ENCODE data around the gene KCNH1.

The KCNH1 gene

DNA sequence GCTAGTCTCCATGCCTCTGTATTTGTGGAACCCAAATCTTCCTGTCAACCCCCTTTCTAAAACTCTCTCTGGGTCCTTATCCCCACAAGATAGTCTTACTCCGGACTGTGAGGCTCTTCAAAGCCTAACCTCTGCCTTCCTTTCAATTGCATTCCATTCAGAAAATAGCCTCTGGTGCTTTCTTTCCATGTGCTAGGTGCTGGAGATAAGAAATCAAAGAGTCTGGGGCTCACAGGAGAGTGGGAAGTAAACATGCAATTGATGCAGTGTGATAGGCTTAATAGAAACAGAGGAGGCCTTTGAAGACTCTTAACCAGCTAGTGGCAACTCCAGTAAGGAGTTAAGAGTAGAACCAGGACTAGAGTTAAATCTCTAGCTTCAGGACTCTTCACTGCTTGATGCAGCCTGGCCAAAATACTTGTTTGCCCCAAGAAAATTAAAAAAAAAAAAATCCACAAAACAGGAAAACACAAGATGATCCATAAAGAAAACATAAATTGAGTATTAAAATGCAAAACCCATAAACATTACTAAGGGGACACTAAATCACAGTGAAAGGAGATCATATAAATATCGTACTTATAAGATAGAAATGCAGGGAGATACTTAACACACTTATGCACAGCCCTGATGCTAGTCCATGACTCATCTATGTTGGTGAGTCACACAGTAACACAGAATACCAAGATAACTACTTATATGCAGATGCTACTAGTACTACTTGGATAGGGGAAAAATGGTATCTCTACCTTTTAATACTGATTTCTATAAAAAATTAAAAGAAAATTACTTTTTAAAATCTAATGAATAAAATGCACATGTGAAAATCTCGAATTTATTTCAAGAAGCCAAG lies 341.5 kb downstream of the KCNH1 start:
- DNase-seq, result no peak

DNA sequence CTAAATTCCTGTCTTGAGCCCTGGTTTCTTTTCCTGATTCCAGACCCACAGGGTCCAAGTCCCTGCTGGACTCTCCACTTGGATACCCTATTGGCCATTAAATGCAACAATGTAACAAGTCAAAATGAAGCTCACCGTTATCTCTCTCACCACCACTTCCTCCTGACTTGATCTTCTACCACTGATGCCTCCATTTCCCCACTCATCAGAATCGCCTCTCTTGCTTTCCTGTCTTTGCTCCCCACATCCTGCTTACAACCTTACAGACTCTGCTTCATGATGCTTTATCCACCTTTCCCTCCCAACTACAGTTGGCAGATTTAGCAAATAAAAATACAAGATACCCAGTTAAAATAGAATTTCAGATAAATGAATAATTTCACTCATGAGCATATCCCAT lies 343.8 kb downstream of the KCNH1 start:
- DNase-seq, result no peak

DNA sequence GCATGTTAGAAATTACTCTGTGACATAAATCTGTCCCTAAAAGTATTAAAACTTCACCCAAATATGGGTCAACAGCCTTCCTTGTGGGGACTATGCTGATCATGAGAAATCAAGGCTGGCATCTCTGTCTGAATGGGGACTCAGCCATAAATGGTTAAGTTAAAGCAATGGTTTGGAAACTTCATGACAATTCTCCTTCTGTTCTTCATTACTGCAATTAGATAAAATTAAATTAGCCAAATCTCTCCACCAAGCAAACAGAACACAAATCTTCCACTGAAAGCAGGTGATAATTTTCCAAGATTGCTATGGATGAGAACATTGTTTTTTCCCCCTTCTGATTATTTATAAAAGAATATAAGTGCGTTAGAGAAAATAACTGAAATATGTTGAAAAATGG lies 346.1 kb downstream of the KCNH1 start:
- DNase-seq, result no peak

DNA sequence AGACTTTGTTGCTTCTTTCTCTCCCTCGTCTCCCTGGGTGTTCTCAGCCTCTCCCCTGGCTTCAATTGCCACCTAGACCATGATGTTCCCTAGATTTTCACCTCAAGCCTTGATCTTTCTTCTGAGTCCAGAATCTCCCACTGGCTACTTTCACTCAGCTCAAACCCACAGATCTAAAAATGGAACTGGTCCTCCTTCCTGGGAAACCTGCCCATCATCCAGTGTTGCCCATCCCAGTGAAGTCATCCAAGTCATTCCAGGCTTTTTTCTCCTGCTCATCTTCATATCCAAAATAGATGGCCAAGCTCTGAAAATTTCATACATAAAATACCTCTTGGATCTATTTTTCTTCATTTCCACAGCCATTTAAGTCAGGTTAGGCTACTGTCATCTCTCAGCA lies 347.4 kb downstream of the KCNH1 start:
- DNase-seq, result no peak

DNA sequence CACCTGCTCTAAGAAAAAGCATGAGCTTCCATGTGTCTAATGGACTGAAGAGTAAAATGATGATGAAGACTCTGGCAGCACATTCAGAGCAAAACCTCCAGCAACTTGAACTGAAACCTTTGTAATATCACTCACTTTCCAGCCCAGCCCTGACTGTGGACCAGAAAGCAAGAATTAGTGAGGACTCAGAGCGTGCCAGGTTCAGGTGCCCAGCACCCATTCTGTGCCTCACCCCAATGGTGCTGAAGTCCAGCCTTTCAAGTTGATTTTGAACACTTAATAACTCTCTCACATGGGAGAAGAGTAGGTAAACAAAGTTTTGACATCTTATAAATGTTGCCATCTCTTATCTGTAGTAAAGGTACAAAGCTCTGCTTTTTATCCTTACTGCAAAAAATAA lies 350.0 kb downstream of the KCNH1 start:
- no peak for DNase-seq

DNA sequence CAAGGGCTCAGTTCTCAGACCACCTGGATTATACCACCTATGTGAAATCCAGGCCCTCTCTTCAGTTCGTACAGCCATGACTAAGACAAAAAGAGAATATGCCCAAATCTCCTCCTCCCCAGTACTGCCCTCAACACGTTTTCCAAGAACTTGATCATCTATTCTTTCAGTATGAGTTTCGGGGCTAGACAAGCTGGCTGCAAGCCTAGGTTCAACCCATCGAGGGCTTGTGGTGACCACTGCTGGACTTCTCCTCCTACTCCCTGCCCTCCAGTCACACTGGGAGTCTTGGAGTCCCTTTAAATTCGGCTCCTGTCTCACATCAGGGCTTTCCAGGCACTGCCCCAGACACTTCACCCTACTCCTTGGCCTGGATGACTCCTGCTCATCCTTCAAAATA lies 352.3 kb downstream of the KCNH1 start:
- no peak for DNase-seq

DNA sequence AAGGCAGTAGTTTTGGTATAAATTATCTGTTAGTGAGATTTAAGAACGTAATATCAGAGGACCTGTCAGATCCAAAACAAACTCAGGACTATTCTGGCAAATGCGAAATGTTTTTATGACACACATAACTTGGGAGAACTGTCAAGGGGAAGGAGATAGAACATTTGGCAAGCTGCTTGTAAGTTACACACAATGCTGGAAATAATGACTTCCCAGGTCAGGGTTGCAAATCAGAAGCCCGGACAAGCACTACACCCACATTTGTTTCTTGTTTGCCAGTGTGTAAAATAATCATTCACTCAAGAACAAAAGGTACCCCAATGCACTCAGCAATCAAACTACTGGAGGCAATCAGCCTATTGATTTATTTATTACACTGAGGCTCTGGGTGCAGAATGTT lies 354.7 kb downstream of the KCNH1 start:
- no peak for DNase-seq

DNA sequence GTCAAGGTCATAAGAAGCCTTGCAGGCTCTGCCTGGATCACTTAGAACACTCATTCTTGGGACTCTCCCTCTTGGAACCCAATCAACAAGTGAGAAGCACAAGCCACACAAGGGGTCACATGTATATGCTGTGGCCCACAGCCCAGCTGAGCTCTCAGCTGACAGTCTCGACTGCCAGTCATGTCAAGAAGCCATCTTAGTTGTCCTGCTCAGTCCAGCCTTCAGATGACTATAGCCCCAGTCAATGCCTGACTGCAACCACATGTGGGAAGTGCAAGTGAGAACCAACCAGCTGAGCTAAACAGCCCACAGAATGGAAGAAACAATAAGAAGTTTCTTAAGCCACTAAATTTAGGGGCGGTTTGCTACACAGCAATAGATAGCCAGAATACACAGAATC lies 356.0 kb downstream of the KCNH1 start:
- no peak for DNase-seq

DNA sequence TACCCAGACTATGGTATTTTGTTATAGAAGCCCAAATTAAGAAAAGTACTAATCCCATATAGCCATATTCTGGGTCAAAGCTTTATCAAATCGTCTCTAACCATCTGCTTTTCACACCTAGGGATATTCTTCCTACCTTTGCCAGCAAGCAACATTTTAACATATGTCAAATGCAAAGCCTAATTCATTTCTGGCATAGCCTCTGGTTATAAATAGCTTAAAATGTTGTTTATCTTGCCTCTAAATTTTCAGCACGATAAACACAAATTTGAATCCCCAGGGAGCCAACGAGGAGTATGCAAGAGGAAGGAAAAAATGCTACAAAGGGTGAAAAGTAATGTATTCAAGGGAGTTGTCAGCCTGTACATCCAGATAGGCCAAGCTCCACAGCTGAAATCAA lies 357.2 kb downstream of the KCNH1 start:
- no peak for DNase-seq

DNA sequence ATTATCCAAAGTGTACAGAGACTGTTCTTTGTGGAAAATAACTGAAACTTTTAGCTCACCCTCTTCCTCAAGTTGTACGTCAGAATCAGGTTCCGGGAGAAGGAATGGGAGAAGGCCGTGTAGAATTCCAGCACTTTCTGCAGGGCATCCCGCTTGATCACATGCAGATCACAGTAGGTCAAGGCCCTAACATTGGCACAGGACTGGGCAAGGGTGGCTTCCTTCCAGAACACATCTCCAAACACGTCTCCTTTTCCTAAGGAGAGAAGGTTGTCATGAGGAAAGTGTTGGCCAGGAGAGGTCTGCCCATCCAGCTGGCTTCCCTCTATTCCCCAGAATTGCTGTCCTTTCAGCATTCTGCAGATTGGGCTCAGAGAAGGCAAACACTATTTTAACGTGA lies 358.7 kb downstream of the KCNH1 start:
- DNase-seq, result no peak

DNA sequence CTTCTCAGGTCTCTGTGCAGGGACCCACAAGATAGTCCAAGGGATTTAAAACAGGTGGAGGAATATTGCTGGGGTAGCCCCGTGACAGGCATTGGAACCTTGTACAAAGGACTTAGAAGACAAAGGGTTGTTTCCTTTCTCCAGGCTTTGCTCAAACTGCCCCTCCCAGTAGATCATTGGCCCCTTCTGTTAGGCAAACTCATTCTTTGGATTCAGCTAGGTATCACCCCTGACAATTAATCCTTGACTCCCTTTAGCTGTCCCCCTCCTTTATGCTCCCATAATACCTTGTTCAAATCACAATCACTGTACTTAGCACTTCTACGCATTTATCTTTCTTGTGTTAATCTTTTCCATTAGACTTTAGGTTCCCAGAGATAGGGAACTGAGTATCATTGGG lies 360.5 kb downstream of the KCNH1 start:
- DNase-seq, result no peak

DNA sequence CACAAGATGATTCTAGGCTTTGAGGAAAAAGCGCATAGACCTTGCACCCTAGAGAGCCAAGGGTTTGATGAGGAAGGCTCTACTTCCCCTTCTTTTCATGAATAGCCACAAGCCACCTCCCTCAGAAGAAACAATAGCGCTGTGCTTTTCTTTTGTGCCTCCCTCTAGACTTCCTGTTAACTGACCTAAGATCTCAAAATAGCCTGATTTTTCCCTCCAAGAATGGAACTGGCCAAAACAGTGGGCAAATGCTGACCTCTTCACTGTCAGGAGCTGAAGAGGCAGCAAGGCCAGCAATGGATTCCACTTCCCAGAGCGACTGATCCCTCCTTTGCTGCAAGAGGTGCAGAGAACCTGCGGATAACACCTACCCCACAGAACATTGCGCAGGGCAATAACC lies 362.8 kb downstream of the KCNH1 start:
- no peak for DNase-seq

DNA sequence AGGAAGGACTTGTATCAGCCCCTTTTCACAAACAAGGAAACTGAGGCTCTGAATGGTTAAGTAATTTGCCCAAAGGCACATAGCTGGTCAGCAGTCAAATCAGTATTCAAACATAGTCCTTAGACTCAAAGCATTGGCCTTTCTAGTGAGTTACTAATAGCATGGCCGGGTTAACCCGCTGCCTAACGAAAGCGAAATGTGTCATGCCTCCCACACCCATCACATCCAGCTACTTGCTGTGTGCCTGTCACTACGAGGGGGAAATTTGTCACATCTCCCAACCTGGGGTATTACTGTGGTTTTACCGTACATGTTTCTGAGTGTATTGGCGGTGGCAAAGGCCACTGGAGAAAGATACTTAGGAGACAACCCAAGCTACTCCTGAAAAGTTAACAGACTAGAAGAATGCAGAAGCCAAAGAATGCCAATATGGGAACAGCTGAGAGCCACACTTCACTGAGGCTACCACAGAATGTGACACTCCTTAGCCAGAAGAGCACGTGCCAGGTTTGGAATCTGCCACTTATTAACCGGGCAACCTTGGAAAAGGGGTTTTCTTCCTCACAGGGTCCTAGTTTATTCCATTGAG lies 363.5 kb downstream of the KCNH1 start:
- DNase-seq, result no peak

DNA sequence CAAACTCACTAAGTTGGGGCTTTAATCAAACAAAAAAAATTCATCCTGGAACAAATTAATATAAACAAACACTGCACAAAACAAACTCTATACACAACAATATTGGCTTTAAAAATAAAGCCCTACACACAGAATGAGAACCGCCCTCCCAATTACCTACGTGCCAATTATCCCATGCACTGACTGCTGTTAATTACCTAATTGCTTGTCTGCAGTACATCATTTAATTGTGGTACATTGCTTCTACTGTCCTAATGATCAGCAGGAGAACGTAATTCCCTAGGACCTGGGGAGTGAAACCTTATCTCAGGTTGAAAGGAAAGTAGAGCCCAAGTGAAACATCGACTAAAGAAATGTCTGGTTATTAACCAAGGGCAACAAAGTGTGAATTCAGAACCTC lies 364.5 kb downstream of the KCNH1 start:
- DNase-seq, result no peak

DNA sequence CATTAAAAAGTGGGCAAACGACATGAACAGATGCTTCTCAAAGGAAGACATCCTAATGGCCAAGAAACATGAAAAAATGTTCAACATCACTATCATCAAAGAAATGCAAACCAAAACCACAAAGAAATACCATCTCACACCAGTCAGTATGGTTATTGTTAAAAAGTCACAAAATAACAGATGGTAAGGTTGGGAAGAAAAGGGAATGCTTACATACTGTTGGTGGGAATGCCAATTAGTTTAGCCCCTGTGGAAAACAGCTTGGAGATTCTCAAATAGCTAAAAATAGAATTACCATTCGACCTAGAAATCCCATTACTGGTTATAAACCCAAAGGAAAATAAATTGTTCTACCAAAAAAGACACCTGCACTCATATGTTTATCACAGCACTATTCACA lies 369.4 kb downstream of the KCNH1 start:
- peak; percentile 61 for DNase-seq

DNA sequence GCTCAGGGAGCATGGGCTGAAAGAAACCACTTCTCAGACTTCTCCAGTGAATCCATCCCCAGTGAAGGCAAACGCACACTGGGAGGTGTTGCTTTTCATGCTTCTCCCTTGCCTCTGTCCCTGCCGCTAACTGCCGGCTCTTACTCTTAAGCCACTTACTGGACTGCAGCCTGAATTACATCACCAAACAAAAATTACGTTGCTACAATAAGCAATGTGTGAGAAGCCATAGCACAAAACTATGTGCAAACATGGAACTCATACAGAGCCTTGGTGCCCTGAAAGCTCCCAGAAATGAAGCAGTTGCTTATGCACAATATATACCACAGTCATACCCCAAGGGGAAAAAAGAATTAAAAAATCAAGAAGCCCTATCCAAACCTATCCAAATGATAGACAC lies 375.2 kb downstream of the KCNH1 start:
- no peak for DNase-seq

DNA sequence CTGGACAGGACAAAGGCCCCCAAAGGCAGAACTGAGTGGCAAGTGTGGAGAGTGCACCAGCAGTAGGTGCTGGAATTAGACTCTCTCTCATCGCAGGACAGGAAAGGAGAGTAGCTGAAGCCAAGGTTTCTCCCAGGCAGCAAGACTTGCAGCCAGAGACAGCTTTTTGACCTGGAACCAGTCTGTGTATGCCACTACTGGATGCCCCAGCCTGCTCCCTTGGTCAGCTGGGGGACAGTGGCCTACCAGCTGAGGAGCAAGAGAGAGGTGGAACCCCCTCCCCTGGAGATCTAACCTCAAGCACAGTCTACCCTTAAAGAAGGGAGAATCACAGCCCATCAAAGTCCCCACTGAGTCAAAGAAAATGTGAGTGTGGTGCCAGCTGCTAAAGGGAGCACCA lies 375.7 kb downstream of the KCNH1 start:
- DNase-seq, result no peak

DNA sequence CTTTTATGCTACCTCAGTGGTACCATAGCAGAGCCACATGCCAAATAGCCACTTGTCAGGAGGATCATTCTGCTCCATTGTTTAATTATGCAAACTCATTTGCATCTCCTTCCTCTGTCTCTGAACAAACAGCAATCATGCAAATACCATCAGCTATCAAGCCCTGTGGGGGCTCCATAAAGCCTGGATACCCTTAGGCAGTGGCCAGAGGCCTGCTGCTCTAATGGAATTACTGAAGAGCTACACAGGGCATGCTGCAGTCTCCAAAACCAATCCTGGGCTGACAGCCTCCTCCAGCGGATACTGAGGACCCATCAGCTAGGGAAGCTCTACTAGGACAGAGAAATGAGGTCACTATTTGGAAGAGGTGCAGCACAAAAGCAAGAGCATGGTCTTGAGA lies 376.3 kb downstream of the KCNH1 start:
- DNase-seq, result no peak

DNA sequence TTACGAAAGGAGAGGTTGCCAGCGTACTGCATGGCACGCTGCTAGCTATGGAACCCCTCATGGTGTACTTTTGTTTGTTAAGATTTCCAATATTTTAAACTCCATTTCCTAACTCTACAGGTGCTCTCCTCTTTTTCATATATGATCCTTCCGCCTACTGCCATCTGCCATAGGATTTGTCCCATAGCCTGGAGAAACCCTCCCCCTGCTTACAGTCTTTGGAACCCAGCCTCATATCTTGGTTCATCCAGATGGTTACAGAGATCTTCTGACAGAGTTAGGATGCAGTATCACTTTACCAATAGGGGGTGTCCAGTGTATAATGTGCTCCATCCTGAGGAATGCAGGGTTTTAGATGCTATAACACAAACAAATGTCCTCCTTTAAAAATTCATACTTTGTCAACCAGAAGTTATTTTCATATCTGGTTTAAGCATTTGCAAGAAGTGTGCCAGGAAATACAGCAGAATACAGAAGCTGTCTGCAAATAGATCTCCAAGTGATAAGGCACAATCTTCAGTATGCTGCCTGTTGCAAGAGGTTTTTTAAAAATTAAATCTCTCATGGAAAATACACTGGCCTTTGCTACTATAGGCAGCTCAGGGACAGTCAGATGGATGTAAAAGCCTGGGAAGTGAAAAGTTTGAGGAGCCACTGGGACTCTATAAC lies 377.8 kb downstream of the KCNH1 start:
- DNase-seq, result peak; percentile 95

DNA sequence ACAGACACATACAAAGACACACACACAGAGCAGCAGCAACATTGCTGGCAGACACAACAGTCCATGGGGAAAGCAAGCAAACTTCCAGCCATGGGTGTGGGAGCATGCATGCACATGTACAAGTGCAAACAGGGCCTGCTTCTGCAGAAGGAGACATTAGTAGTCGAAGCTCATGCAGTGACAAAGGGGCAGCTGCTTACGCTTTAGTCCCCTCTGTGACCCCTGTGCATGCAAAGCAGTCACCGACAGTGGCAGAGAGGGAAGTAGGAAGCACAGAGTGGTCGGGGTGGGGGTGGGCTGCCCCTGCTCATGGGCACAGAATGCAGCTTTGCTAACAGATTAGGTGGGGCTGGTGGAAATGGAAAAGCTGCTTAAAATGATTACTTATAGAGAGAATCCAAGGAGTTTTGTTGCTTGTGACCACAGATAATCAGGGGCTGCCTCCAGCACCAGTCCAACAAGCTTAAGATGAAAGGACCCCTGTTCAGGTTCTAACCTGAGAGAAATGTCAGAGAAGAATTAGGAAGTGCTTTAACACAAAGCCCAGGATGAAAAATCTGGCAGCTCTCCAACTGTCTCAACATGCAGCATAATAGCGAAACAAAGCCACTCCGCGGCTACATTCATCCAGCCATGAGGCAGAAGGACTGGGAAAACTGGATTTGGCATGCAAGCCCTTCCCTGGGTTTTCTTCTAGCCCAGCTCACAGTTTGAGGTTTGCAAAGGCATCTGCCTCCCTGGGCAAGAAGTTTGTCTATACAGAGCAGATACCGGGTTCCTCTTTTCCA lies 378.9 kb downstream of the KCNH1 start:
- DNase-seq, result peak; percentile 73

DNA sequence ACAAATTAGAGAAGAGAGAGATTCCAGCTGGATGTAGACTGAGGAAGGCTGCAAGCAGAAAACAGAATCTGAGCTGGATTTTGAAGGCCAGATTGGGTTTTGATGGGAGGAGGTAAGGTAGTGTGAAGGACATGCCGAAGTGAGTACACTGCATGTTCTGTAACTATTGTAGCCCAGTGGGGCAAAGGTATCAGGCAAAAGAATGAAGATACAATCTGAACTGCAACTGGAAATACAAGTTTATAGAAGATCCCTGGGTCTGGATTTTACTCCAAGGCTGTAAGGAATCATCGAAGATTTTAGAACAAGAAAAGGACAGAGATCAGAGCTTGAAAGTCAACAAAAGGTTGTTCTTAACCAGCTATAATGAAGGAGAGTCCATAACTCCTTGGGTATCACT lies 382.0 kb downstream of the KCNH1 start:
- DNase-seq, result no peak

DNA sequence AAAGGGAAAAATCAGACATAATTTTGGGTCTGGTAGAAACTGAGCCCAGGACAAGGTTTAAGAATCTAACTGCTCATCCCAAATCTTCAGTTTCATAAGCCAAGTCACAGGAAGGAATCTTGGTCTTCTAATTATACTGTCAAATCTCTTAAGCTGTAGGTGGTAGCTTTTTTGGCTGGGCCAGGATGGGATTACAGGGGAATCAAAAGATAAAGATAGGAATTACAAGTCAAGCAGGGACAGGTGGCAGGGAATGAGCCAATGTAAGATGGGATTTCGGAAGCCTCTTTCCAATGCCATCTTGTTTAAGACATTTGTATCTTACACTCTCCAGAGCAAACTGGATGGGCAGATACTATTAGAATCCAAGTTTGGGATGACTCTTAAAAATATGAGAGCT lies 383.5 kb downstream of the KCNH1 start:
- no peak for DNase-seq

DNA sequence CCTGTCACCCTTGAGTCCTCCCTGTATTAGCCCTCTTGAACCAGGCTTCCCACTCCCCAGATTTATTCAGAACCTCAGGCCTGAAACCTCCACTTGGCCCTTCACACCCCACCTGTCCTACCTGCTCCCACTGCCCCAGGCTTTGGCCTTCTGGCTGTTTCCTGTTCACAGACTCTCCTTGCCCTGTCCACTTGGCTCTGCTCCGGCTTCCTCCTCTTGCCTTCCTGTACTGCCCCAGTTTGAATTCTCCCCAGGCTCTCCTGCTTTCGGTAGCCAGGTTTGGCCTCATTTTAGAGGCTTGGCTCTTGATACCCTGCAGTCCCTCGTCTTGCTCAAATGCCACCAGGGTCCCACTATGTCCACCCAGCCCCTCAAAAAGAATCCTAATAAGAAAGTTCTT lies 385.2 kb downstream of the KCNH1 start:
- no peak for DNase-seq

DNA sequence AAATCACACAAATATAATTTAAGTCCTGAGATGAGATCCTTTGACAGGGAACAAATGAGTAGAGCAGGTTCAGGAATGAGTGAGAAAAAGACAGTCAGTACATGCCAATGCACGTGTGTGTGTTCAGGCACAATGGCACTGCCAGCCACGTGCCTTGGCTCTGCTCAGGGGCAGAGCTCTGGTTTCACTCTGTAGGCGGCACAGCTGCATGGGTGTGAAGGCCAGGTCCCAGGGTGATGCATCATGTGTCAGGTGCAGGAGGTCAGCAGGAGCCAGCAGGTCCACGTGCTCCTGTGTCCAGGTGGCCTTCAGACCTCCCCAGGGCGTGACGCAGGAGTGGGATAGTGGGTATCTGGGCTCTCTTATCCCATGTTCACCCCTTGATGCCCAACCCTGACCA lies 386.1 kb downstream of the KCNH1 start:
- no peak for DNase-seq
